OCI-LY3 (cell line): ENCODE measurements around the gene NRG3.

Experiments
- EZH2phosphoT487 ChIP-seq: fragments of 200-600 bp; shearing (Covaris generic); IDR thresholded peaks from 2 replicates; pipeline ENCODE4 v1.6.1; 2018; ENCODE audit warnings: antibody characterized with exemption, mixed run types, low read depth
- TF ChIP-seq, protein P1 (sequence below): fragments of 200-600, 300-600 bp; sonication (generic); IDR thresholded peaks from 2 replicates; pipeline ENCODE4 v1.5.1; 2014; ENCODE audit warnings: antibody characterized with exemption, low read length, low read depth

DNA sequence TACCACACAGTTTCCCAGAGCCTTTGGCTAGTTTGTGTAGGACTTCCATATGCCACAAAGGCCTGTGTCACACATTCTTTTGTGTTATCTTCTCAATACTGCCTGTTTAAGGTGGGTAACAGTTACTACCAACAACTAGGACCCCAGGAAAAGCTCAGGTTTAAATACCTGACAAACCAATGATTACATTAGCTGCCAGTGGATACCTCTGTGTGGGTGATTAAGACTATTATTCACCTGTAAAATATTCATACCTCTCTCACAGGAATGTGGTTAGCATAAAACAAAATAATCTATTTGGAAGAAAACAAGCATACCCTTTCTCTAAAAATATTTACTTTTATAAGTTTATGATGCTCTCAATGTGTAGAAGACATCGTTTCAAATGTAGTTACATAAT is 1007.7 kb downstream of the NRG3 start:
- TF ChIP-seq, protein P1, sequence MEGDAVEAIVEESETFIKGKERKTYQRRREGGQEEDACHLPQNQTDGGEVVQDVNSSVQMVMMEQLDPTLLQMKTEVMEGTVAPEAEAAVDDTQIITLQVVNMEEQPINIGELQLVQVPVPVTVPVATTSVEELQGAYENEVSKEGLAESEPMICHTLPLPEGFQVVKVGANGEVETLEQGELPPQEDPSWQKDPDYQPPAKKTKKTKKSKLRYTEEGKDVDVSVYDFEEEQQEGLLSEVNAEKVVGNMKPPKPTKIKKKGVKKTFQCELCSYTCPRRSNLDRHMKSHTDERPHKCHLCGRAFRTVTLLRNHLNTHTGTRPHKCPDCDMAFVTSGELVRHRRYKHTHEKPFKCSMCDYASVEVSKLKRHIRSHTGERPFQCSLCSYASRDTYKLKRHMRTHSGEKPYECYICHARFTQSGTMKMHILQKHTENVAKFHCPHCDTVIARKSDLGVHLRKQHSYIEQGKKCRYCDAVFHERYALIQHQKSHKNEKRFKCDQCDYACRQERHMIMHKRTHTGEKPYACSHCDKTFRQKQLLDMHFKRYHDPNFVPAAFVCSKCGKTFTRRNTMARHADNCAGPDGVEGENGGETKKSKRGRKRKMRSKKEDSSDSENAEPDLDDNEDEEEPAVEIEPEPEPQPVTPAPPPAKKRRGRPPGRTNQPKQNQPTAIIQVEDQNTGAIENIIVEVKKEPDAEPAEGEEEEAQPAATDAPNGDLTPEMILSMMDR, result no peak
- TF ChIP-seq EZH2phosphoT487, result no peak
